GM12891 (cell line): ENCODE measurements around the gene PPM1G.

Source experiments
- DNase-seq: peaks from one replicate; pipeline ENCODE4 v3.0.0; 2011; ENCODE audit warnings: low spot score; ENCODE audit not compliant: insufficient read length
- FAIRE-seq: peaks from 2 replicates; lab custom pipeline; 2011; peaks lifted over from hg19 to GRCh38; lab: Jason Lieb, UNC
- POLR2AphosphoS5 ChIP-seq: IDR thresholded peaks from 2 replicates; pipeline ENCODE4 v1.6.1; 2011; ENCODE audit warnings: low read depth, low read length, control low read depth
- POU2F2 ChIP-seq: IDR thresholded peaks from 2 replicates; pipeline ENCODE4 v1.6.1; 2011; ENCODE audit warnings: low read depth, mild to moderate bottlenecking, control low read depth, low read length, moderate library complexity
- SPI1 ChIP-seq: IDR thresholded peaks from 2 replicates; pipeline ENCODE4 v1.6.1; 2011; ENCODE audit warnings: low read depth, low read length, control low read depth
- TAF1 ChIP-seq: IDR thresholded peaks from 2 replicates; pipeline ENCODE4 v1.6.1; 2011; ENCODE audit warnings: low read depth, low read length, control low read depth

Gene PPM1G

DNA sequence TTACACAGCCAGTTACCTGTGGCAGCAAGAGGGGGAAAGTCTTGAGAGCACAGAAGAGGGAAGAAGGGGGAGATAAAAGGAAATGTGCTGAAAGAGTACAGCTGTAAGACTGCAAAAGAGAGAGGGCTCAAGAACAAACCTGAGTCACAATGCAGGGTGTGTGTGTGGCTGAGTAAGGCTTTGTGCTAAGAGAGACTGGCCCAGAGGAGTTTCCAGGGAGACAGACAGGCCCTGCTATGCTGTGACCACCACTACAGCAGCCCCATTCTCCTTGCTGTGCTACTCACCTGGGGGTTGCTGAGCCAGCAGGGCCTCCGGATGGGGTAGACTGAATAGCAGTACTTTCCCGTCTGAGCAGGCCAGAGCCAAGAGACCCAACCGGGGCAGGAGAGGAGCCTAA lies 74.1 kb downstream of the PPM1G start:
- TF ChIP-seq POLR2AphosphoS5 (no peak), POU2F2 (no peak), TAF1 (no peak), SPI1 (no peak)
- no peak for FAIRE-seq

More for the DNA sequence above, 74.1 kb downstream of the PPM1G start:
- DNase-seq, result no peak
